Neutrophil (primary cell): Measurements from ENCODE around the gene SBNO2.

ENCODE experiments used
- H3K27ac ChIP-seq: fragments of 200-600 bp; sonication (generic); 2 replicates; pipeline ENCODE4 v1.5.1; 2016; ENCODE audit warnings: mild to moderate bottlenecking, moderate library complexity
- H3K27me3 ChIP-seq: fragments of 200-600 bp; sonication (generic); 2 replicates; pipeline ENCODE4 v1.6.0; 2016; ENCODE audit warnings: mild to moderate bottlenecking
- H3K36me3 ChIP-seq: fragments of 200-600 bp; sonication (generic); 2 replicates; pipeline ENCODE4 v1.5.1; 2017
- H3K4me1 ChIP-seq, 2 experiments: fragments of 200-600 bp in 1 of 2; sonication (generic) in 1 of 2; 1 replicate in 1 of 2; 2 replicates in 1 of 2; pipeline versions ENCODE4 v1.5.1 to v1.6.1; 2013 to 2016; ENCODE audit warnings: low read depth in 1 of 2, low read length in 1 of 2, mild to moderate bottlenecking in 1 of 2, moderate library complexity in 1 of 2; ENCODE audit not compliant: control insufficient read depth in 1 of 2, insufficient read depth in 1 of 2
- H3K4me3 ChIP-seq, 2 experiments: fragments of 200-600 bp in 1 of 2; sonication (generic) in 1 of 2; 1 replicate in 1 of 2; 2 replicates in 1 of 2; pipeline ENCODE4 v1.5.1; 2013 to 2016; ENCODE audit warnings: low read depth in 1 of 2, low read length in 1 of 2, mild to moderate bottlenecking in 1 of 2, moderate library complexity in 1 of 2
- H3K9me3 ChIP-seq: fragments of 200-600 bp; sonication (generic); 2 replicates; pipeline ENCODE4 v1.5.1; 2016
- CTCF ChIP-seq: fragments of 200-600 bp; sonication (generic); IDR thresholded peaks from 2 replicates; pipeline ENCODE4 v1.5.1; 2016; ENCODE audit warnings: antibody characterized with exemption

The SBNO2 gene

DNA sequence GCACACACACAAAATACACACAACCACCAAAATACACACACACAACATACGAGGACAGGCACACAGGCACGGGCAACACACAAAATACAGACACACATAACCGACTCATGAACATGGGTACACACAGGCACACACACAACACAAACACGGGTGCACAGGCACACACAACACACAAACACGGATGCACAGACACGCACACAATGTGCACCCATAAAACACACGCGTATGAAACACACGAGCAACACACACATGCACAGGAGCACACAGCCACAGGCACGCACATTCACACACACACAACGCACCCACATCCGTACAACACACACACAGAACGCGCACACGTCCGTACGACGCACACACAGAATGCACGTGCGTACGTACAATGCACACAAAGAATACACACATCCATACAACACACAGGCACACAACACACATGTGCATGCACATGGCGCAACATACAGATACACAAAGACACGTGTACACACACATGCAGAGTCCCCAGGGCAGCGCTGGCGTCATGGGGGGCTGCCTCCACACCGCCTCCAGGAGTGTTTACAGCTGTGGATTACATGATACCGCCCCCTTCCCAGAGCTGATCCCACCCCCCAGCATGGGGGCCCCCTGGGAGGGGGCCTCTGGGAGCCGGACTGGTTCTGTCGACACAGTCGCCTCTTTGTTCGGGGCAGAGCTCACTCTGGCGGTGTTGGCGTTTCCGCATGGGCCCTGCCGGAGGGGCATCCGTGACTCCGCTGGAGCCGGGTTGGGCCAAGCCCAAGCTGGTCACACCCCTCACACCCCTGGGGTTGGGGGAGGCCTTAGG is 2.9 kb downstream of the SBNO2 start:
- Histone ChIP-seq H3K4me3 (no peak overlapping the region), H3K36me3 (peaks cover 45% of the 10 kb centered on the region), H3K27me3 (no peaks in the 10 kb centered on the region), H3K9me3 (no peaks in the 10 kb centered on the region), H3K27ac (no peak overlapping the region), H3K4me1 (peaks cover 25 to 27% of the 10 kb centered on the region in 2 experiments)
- TF ChIP-seq CTCF = no peak

DNA sequence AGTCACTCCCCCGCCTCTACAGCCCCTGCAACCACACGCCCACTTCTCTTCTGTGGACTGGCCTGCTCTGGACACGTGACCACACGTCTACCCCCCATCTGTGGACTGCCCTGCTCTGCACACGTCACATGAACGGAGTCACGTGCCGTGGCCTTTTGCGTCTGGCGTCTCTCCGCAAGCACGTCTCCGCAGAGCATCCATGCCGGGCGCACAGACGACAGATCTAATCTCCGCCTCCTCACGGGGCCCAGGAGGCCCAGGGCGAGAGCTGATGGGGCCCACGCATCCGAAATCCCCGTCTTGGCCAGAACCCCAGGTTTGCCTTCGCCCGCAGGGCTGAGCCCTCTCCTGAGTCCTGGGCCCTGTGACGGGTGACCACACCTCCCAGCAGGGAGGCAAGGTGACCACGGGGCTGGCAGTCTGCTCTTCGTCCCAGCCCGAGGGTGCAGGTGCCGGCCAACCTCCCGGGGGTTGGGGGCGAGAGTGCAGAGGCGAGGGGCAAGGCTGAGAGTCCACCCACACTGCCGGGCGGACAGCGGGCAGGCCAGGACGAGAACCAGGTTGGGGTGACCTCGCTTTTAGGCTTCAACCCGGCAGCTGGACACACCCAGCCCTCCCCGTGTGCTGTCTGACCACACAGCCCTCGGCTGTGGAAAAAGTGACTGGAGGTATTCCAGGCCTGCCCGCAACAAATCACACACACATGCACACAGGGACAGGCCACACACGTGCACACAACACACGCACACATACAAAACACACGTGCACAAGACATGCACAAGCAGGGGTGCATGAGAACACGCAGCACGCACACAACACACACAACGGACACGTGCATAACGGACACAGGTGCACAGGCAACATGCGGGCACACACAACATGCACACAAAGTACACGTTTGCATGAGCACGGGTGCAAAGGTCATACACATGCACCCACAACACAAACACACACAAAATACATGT is 3.9 kb downstream of the SBNO2 start:
- Histone ChIP-seq H3K27ac (no peak overlapping the region), H3K4me3 (no peak overlapping the region), H3K27me3 (no peaks in the 10 kb centered on the region), H3K36me3 (peaks cover 46% of the 10 kb centered on the region), H3K9me3 (no peaks in the 10 kb centered on the region), H3K4me1 (peaks cover 29 to 31% of the 10 kb centered on the region in 2 experiments)
- no peak for TF ChIP-seq CTCF

DNA sequence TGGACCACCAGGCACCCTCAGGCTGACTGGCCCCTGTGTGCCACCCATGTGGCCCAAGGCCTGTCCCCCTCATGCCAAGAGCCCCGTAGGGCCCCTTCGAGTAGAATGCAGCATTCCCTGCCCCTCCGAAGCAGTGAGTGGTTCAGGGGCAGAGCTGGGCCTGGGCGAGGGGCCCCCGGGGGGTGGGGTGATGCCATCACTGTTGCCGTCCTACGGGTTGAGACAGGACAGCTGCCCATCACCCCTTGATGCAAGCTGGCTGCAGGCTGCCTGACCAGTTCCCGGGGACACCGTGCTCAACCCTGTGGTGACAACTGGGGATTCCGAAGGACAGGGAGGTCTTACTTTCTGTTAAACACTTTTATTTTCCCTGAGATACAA is 4.7 kb downstream of the SBNO2 start:
- no peak overlapping the region for H3K27ac ChIP-seq

DNA sequence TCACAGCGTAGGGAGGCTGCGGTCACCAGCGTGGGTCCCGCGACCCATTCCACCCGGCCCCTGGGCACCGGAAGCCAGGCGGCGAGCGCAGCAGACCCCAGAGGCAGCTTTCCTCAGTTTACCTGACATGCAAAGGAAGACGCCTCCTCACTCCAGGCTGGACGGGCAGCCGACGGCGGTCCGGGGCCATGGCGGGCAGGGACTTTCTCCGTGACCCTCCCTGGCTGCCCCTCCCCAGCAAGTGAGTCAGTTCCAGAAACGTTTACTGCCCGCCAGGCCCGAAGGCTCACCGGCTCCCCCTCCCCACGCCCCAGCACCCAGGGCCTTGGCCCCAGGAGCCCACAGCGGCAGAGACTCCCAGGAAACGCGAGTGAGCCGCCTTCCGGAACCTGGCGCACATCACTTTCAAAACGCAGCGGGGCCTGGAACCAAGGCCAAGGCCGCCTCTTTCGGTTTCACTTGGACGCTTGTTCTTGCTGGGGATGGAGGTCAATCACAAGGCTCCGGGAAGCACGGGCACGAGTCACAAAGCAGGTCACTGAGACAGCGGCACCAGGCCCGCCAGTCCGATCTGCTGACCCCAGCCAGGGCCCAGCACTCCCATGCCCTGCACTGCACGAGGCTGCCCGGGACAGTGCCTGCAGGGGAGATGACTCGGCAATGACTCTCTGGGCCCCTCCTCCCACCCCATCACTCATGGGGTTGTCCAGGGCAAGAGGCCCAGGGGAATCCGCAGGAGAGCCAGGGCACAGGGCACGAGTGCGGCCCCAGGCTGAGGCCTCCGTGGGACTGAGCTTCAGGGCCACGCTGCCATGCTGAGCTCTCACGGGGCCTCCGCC is 5.3 kb downstream of the SBNO2 start:
- H3K27me3 ChIP-seq = no peaks in the 10 kb centered on the region
- H3K27ac ChIP-seq = no peak overlapping the region
- H3K9me3 ChIP-seq = no peaks in the 10 kb centered on the region
- peaks cover 46% of the 10 kb centered on the region for H3K36me3 ChIP-seq
- peaks cover 31 to 39% of the 10 kb centered on the region in 2 experiments for H3K4me1 ChIP-seq
- TF ChIP-seq CTCF = no peak
- H3K4me3 ChIP-seq = no peak overlapping the region

More for the DNA sequence above, 4.7 kb downstream of the SBNO2 start:
- no peaks in the 10 kb centered on the region for H3K27me3 ChIP-seq
- peaks cover 46% of the 10 kb centered on the region for H3K36me3 ChIP-seq
- no peak overlapping the region for H3K4me3 ChIP-seq
- no peaks in the 10 kb centered on the region for H3K9me3 ChIP-seq
- H3K4me1 ChIP-seq = peaks cover 31 to 39% of the 10 kb centered on the region in 2 experiments
- TF ChIP-seq CTCF = no peak
